Measurements from ENCODE around the gene MTHFSD. TPM values are rescaled to one million over a fixed set of nuclear protein-coding genes. Genes with fewer than 3 reads are reported as not detected.

The MTHFSD gene
- total RNA-seq, 4 donors from 2014 or later: 9.0 to 23.2 (median 16.1) TPM

GRCh38 chr16:86497551-86498021 is 57.4 kb downstream of the MTHFSD start:
- no peak for TF ChIP-seq CTCF (IDR thresholded peaks at IDR 0.05; ENCODE audit: low read depth)

GRCh38 chr16:86496929-86497461 is 58.0 kb downstream of the MTHFSD start:
- no peak for TF ChIP-seq CTCF (IDR thresholded peaks at IDR 0.05; ENCODE audit: low read depth)

- TF ChIP-seq CTCF (IDR thresholded peaks at IDR 0.05; ENCODE audit: low read depth): no peak
Observed at GRCh38 chr16:86496262-86496928, 58.6 kb downstream of the MTHFSD start.

- no peak for TF ChIP-seq CTCF (IDR thresholded peaks at IDR 0.05; ENCODE audit: low read depth)
Observed at GRCh38 chr16:86495756-86496261, 59.2 kb downstream of the MTHFSD start.

- no peak for TF ChIP-seq CTCF (IDR thresholded peaks at IDR 0.05; ENCODE audit: low read depth)
Observed at GRCh38 chr16:86495357-86495701, 59.7 kb downstream of the MTHFSD start.

GRCh38 chr16:86494565-86495356 is 60.3 kb downstream of the MTHFSD start:
- TF ChIP-seq CTCF (IDR thresholded peaks at IDR 0.05; ENCODE audit: low read depth): no peak

- no peak for TF ChIP-seq CTCF (IDR thresholded peaks at IDR 0.05; ENCODE audit: low read depth)
Observed at GRCh38 chr16:86494039-86494564, 60.9 kb downstream of the MTHFSD start.

Data from subcutaneous adipose tissue (tissue), 4 donors.